ENCODE measurements around the gene HTR4. TPM values are rescaled to one million over a fixed set of nuclear protein-coding genes. Genes with fewer than 3 reads are reported as not detected.

HTR4 gene
- total and polyA plus RNA-seq, 2 of the 4 experiments (the other 2 are of a cell fraction), result not detected

- Histone ChIP-seq H3K79me1 (ENCODE audit: low read depth in 1 of 2, low read length in 2 of 2) (no peaks in the 10 kb centered on the region), H4K8ac (ENCODE audit: low read depth in 2 of 2, low read length in 2 of 2) (no peak overlapping the region), H3K9me1 (ENCODE audit: insufficient read depth, low read length) (no peaks in the 10 kb centered on the region), H3K27me3 (ENCODE audit: control insufficient read depth, insufficient read depth, low read length) (peaks cover 9% of the 10 kb centered on the region), H3K14ac (replicated peaks; ENCODE audit: low read depth, low read length) (no peak overlapping the region), H2AK9ac (replicated peaks; ENCODE audit: low read depth, low read length, poor library complexity) (no peak overlapping the region), H2BK15ac (ENCODE audit: low read depth, low read length) (no peak overlapping the region), H4K20me1 (ENCODE audit: insufficient read depth, low read length) (no peaks in the 10 kb centered on the region), H3K4me1 (ENCODE audit: control insufficient read depth, insufficient read depth, low read length) (no peaks in the 10 kb centered on the region), H4K91ac (ENCODE audit: insufficient read depth, low read depth, low read length) (no peak overlapping the region), H2BK20ac (ENCODE audit: low read depth, low read length) (no peak overlapping the region), H2AFZ (replicated peaks; ENCODE audit: low read length, poor library complexity) (no peak overlapping the region), H2BK5ac (ENCODE audit: low read depth, low read length, poor library complexity, severe bottlenecking) (no peak overlapping the region), H3K27ac (ENCODE audit: insufficient read depth, low read length) (no peak overlapping the region), H3K36me3 (ENCODE audit: control insufficient read depth, insufficient read depth, low read length) (no peaks in the 10 kb centered on the region), H3K23ac (ENCODE audit: low read depth, low read length) (no peak overlapping the region), H3K9me3 (ENCODE audit: control insufficient read depth, insufficient read depth, low read length) (no peaks in the 10 kb centered on the region), H3K9ac (ENCODE audit: low read depth, low read length) (no peak overlapping the region), H4K5ac (ENCODE audit: low read depth, low read length) (no peak overlapping the region), H3K4ac (ENCODE audit: low read depth, low read length) (no peak overlapping the region), H3K18ac (ENCODE audit: low read depth, low read length) (no peak overlapping the region), H3K56ac (ENCODE audit: extremely low read depth, insufficient read depth, low read length) (no peak overlapping the region), H3K4me3 (ENCODE audit: insufficient read depth, low read depth, low read length) (no peak overlapping the region), H2AK5ac (ENCODE audit: low read depth, low read length) (no peak overlapping the region), H3K4me2 (ENCODE audit: low read depth, low read length) (no peak overlapping the region), H2BK120ac (ENCODE audit: low read depth, low read length) (no peak overlapping the region)
- no peak for ATAC-seq (ENCODE audit: low read depth)
- intact Hi-C loops (cut with micrococcal nuclease), result no loop called here
- in situ Hi-C loops (cut with MboI; ENCODE audit: low sequenced_read_pairs), result no loop called here
- no peak for TF ChIP-seq POLR2A (IDR thresholded peaks at IDR 0.05; ENCODE audit: low read depth, low read length)
- TF ChIP-seq ELK1 (IDR thresholded peaks at IDR 0.05; ENCODE audit: borderline replicate concordance, low read depth, low read length), result no peak
- no peak for TF ChIP-seq CHD1 (IDR thresholded peaks at IDR 0.05; ENCODE audit: low read depth, low read length)
- TF ChIP-seq CTCF (conservative IDR thresholded peaks at IDR 0.05; ENCODE audit: low read depth, low read length), result peak; percentile 36
- TF ChIP-seq SMC3 (IDR thresholded peaks at IDR 0.05; ENCODE audit: low read depth, low read length), result no peak
- dilution Hi-C loops (cut with HindIII; ENCODE audit: low sequenced_read_pairs, unreplicated experiment), result no loop called here
- ChIA-PET POLR2A (ENCODE audit: unreplicated experiment) (no interaction called here), CTCF (no interaction called here)
- BruUV-seq (replicated peaks), result no TSS peak
- no peak for DNase-seq
- WGBS, 2 experiments (ENCODE audit: extremely low coverage in 2 of 2, insufficient read length in 1 of 2), result no CpG with 5 or more reads among the region's 5 CpGs
Observed at GRCh38 chr5:148457183-148457620, 197.1 kb downstream of the HTR4 start.

All from IMR-90 (cell line).